DMS114 treated with DMSO at 0.1 percent for 48 hours (cell line): ENCODE measurements around the gene F12.

Source experiments
- DNase-seq: peaks from one replicate; lab custom pipeline; 2025; ENCODE audit not compliant: unreplicated experiment; lab: John Stamatoyannopoulos, UW

The F12 gene

GRCh38 chr5:177409043-177409801 lies at the start of gene F12:
TSS of gene F12 (minus strand) at chr5:177409564. CDS start at chr5:177409527, 37 bp downstream.
- DNase-seq: no peak

- no peak for DNase-seq
These were observed 49.6 kb upstream of the F12 start for GRCh38 chr5:177458912-177459350.

- no peak for DNase-seq
These were observed 48.7 kb upstream of the F12 start for GRCh38 chr5:177457852-177458681.

- peak; percentile 95 for DNase-seq
These were observed 47.9 kb upstream of the F12 start for GRCh38 chr5:177456976-177457851.

- no peak for DNase-seq
These were observed 47.2 kb upstream of the F12 start for GRCh38 chr5:177456591-177456964.

- DNase-seq: peak; percentile 84
These were observed 46.6 kb upstream of the F12 start for GRCh38 chr5:177455661-177456590.

- peak; percentile 62 for DNase-seq
These were observed 45.8 kb upstream of the F12 start for GRCh38 chr5:177455036-177455660.

GRCh38 chr5:177454397-177455035 lies 45.2 kb upstream of the F12 start:
- DNase-seq: peak; percentile 76

GRCh38 chr5:177453852-177454396 lies 44.6 kb upstream of the F12 start:
- no peak for DNase-seq

- DNase-seq: no peak
These were observed 43.6 kb upstream of the F12 start for GRCh38 chr5:177452688-177453638.

- DNase-seq: no peak
These were observed 41.5 kb upstream of the F12 start for GRCh38 chr5:177450667-177451424.

GRCh38 chr5:177449140-177450061 lies 40.0 kb upstream of the F12 start:
- DNase-seq: no peak

- DNase-seq: no peak
These were observed 39.0 kb upstream of the F12 start for GRCh38 chr5:177448244-177448950.

GRCh38 chr5:177447611-177448243 lies 38.4 kb upstream of the F12 start:
- DNase-seq: no peak

- DNase-seq: no peak
These were observed 37.8 kb upstream of the F12 start for GRCh38 chr5:177447066-177447610.
